K562 (cell line): Measurements from ENCODE around the gene TAAR1. TPM values are rescaled to one million over a fixed set of nuclear protein-coding genes. Genes with fewer than 3 reads are reported as not detected.

Experiments used
- ATAC-seq: fragments of 200-7000 bp; cut with Tn5 transposase; 3 replicates; pipeline ENCODE4 v1.9.1; 2020; ENCODE audit warnings: moderate library complexity
- BruUV-seq: library from RNA; stranded (reverse); fragments of 400-500 nt; replicated peaks from 2 replicates; lab custom pipeline; 2021; lab: Mats Ljungman, UMichigan
- CTCF ChIA-PET: fragments of 300-600 bp; formaldehyde crosslinking; extraction: SDS; loops from one replicate; lab custom pipeline; 2021; ENCODE audit warnings: low intra/inter-chr PET ratio; lab: Yijun Ruan, JAX
- POLR2A ChIA-PET: fragments of 300-600, 350-650 bp; sonication (Branson Sonifier 250); formaldehyde crosslinking; extraction: SDS; loops from one replicate; lab custom pipeline; 2021; ENCODE audit warnings: antibody characterized with exemption, inconsistent platforms; lab: Yijun Ruan, JAX
- DNase-seq, 4 experiments: peaks; one replicate each; pipeline versions ENCODE4 v3.0.0 to v3.0.0-alpha.2; 2011 to 2018; ENCODE audit warnings: low spot score in 3 of 4, mixed read lengths in 3 of 4; ENCODE audit errors: extremely low read depth in 1 of 4
- FAIRE-seq: peaks from 2 replicates; lab custom pipeline; 2011; peaks lifted over from hg19 to GRCh38; lab: Jason Lieb, UNC
- H2AFZ ChIP-seq: 2 replicates; pipeline ENCODE4 v1.6.0; 2011; ENCODE audit warnings: low read depth, low read length, control low read depth, inconsistent platforms
- H3K27ac ChIP-seq: fragments of 200-600 bp; 3 replicates; pipeline ENCODE4 v1.8.0; 2011; ENCODE audit warnings: low read depth, mild to moderate bottlenecking, control low read depth, inconsistent platforms, low read length, moderate library complexity, mixed read lengths; ENCODE audit errors: extremely low read depth
- H3K27me3 ChIP-seq, 2 experiments: fragments of 300-600 bp in 1 of 2; 2 replicates in 1 of 2; 3 replicates in 1 of 2; pipeline versions ENCODE4 v1.6.0 to v1.8.0; 2011; ENCODE audit warnings: inconsistent platforms in 2 of 2, low read length in 2 of 2, mild to moderate bottlenecking in 1 of 2, mixed read lengths in 1 of 2, moderate library complexity in 1 of 2; ENCODE audit not compliant: control insufficient read depth in 2 of 2, insufficient read depth in 2 of 2
- H3K36me3 ChIP-seq: fragments of 300-600 bp; 3 replicates; pipeline ENCODE4 v1.8.0; 2011; ENCODE audit warnings: mild to moderate bottlenecking, low read length, inconsistent platforms; ENCODE audit not compliant: control insufficient read depth, insufficient read depth
- H3K4me1 ChIP-seq, 2 experiments: fragments of 200-600 bp in 1 of 2; replicated peaks in 1 of 2; 2 replicates in 1 of 2; 3 replicates in 1 of 2; pipeline versions ENCODE4 v1.5.1 to v1.8.0; 2011; ENCODE audit warnings: inconsistent platforms in 2 of 2, low read length in 2 of 2, mild to moderate bottlenecking in 1 of 2, mixed read lengths in 1 of 2, moderate library complexity in 1 of 2; ENCODE audit not compliant: control insufficient read depth in 2 of 2, insufficient read depth in 2 of 2
- H3K4me2 ChIP-seq: 2 replicates; pipeline ENCODE4 v1.6.1; 2011; ENCODE audit warnings: low read length, control low read depth, inconsistent platforms, mixed read lengths; ENCODE audit not compliant: insufficient read depth
- H3K4me3 ChIP-seq: fragments of 200-600 bp; sonication (generic), shearing (Covaris generic); 2 replicates; pipeline ENCODE4 v1.5.1; 2016; ENCODE audit warnings: control low read depth, inconsistent platforms
- H3K79me2 ChIP-seq: fragments of 200-600 bp; 3 replicates; pipeline ENCODE4 v1.8.0; 2011; ENCODE audit warnings: low read length, inconsistent platforms; ENCODE audit not compliant: control insufficient read depth, insufficient read depth
- H3K9ac ChIP-seq, 2 experiments: 2 replicates each; pipeline versions ENCODE4 v1.6.0 to v1.6.1; 2011; ENCODE audit warnings: low read depth in 2 of 2, low read length in 2 of 2, control low read depth in 1 of 2, inconsistent platforms in 1 of 2, mild to moderate bottlenecking in 1 of 2, mixed read lengths in 1 of 2; ENCODE audit not compliant: insufficient read depth in 1 of 2
- H3K9me1 ChIP-seq: one replicate; pipeline ENCODE4 v1.6.0; 2011; ENCODE audit warnings: inconsistent platforms, mild to moderate bottlenecking, low read length, moderate library complexity; ENCODE audit not compliant: control insufficient read depth, insufficient read depth
- H3K9me3 ChIP-seq: replicated peaks from 2 replicates; pipeline ENCODE4 v1.5.1; 2011; ENCODE audit warnings: low read depth, low read length, inconsistent platforms; ENCODE audit not compliant: control insufficient read depth, insufficient read depth
- H4K20me1 ChIP-seq: replicated peaks from 2 replicates; pipeline ENCODE4 v1.6.1; 2011; ENCODE audit warnings: low read length, inconsistent platforms, mixed read lengths; ENCODE audit not compliant: control insufficient read depth, insufficient read depth
- CGGBP1 ChIP-seq: fragments of 250-450 bp; sonication (Bioruptor Pico); IDR thresholded peaks from 2 replicates; pipeline ENCODE4 v1.9.0; 2021; ENCODE audit warnings: mild to moderate bottlenecking
- CREM ChIP-seq: IDR thresholded peaks from 2 replicates; pipeline ENCODE4 v1.6.1; 2014; ENCODE audit warnings: antibody characterized with exemption, low read depth
- FOXA1 ChIP-seq: fragments of 450-650 bp; IDR thresholded peaks from 2 replicates; pipeline ENCODE4 v1.6.1; 2016; ENCODE audit warnings: mild to moderate bottlenecking, borderline replicate concordance
- KDM2B ChIP-seq: fragments of 250-450 bp; sonication (Bioruptor Pico); IDR thresholded peaks from 2 replicates; pipeline ENCODE4 v1.8.0; 2021; ENCODE audit warnings: mild to moderate bottlenecking, moderate library complexity
- LEF1 ChIP-seq: fragments of 450-650 bp; IDR thresholded peaks from 2 replicates; pipeline ENCODE4 v1.6.1; 2016; ENCODE audit warnings: mild to moderate bottlenecking
- MAX ChIP-seq: sonication (generic); formaldehyde crosslinking; IDR thresholded peaks from 2 replicates; pipeline ENCODE4 v1.9.0; 2022; ENCODE audit warnings: mild to moderate bottlenecking, missing genetic modification reagents
- MCM5 ChIP-seq: fragments of 450-650 bp; IDR thresholded peaks from 2 replicates; pipeline ENCODE4 v1.6.1; 2016; ENCODE audit warnings: low read depth
- SRSF9 ChIP-seq: fragments of 200-400 bp; formaldehyde crosslinking; IDR thresholded peaks from 2 replicates; pipeline ENCODE4 v1.6.1; 2017; ENCODE audit warnings: low read depth, low read length, borderline replicate concordance
- YBX1 ChIP-seq: fragments of 450-650 bp; IDR thresholded peaks from 2 replicates; pipeline ENCODE4 v1.7.1; 2016; ENCODE audit warnings: mild to moderate bottlenecking
- ZFP30 ChIP-seq: fragments of 250-450 bp; sonication (Bioruptor Pico); IDR thresholded peaks from 2 replicates; pipeline ENCODE4 v1.8.0; 2022; ENCODE audit warnings: moderate library complexity, mild to moderate bottlenecking, inconsistent platforms, borderline replicate concordance
- ZHX1 ChIP-seq: fragments of 150-350 bp; conservative IDR thresholded peaks from 2 replicates; pipeline ENCODE4 v1.6.1; 2014; ENCODE audit warnings: low read length
- ZNF165 ChIP-seq: fragments of 250-450 bp; sonication (Bioruptor Pico); IDR thresholded peaks from 2 replicates; pipeline ENCODE4 v1.4.0; 2020; ENCODE audit warnings: borderline replicate concordance
- ZNF436 ChIP-seq: fragments of 250-450, 450-650 bp; sonication (Bioruptor Pico); formaldehyde crosslinking; IDR thresholded peaks from 2 replicates; pipeline ENCODE4 v1.7.0; 2020; ENCODE audit warnings: mild to moderate bottlenecking
- ZNF668 ChIP-seq: fragments of 250-450 bp; sonication (Bioruptor Pico); IDR thresholded peaks from 2 replicates; pipeline ENCODE4 v1.8.0; 2022; ENCODE audit warnings: mild to moderate bottlenecking, inconsistent platforms
- WGBS: fragments of 100-300 bp; shearing (Covaris generic); methylation state at CpG from one replicate; pipeline ENCODE4 v1.1.6; 2016; ENCODE audit warnings: low coverage, mixed read lengths; ENCODE audit not compliant: insufficient coverage; ENCODE audit errors: missing lambda C conversion rate; 5-methylcytosine and 5-hydroxymethylcytosine counted together
- in situ Hi-C: fragments of 300-500 bp; cut with MboI; formaldehyde crosslinking; loops from 4 replicates; pipeline ENCODE4 v1.15.0; 2018; ENCODE audit warnings: inconsistent platforms, mixed read lengths
- intact Hi-C: fragments of 100-400 bp; cut with micrococcal nuclease; formaldehyde crosslinking; loops from 2 replicates; pipeline ENCODE4 v1.14.2; 2022
- polyA plus RNA-seq, 8 experiments: library from polyadenylated mRNA; depleted of rRNA in 4 of 8; stranded (reverse) in 5 of 8; unstranded in 3 of 8; fragments of >200 nt; fragmentation: Nextera tagmentation in 2 of 8; fragmentation: Illumina TruSeq in 1 of 8; extraction: Ambion mirVana in 2 of 8; extraction: Trizol in 1 of 8; gene quantifications; 2 replicates each; pipeline versions ENCODE4 v1.2.1 to v1.2.3, GENCODE V29; 2011 to 2014; ENCODE audit warnings: inconsistent platforms in 1 of 8, missing spikeins in 1 of 8
- total RNA-seq, 7 experiments: library from RNA; depleted of rRNA in 6 of 7; stranded (reverse); fragments of >200 nt in 6 of 7; fragmentation: Illumina TruSeq in 2 of 7; extraction: Trizol in 2 of 7; gene quantifications; 2 replicates each; pipeline versions ENCODE4 v1.2.1 to v1.2.3, GENCODE V29; 2011 to 2021; ENCODE audit warnings: low replicate concordance in 1 of 7

TAAR1 gene
- total and polyA plus RNA-seq, 9 of the 15 experiments (the other 6 are each of a cell fraction or from before 2014, with no cell fraction given), result not detected

- H2AFZ ChIP-seq, result no peak overlapping the region
- POLR2A ChIA-PET, result no interaction called here
- no peak overlapping the region for H3K4me2 ChIP-seq
- WGBS, result 0% methylated on average over 1 of the region's 1 CpG
- no peak overlapping the region for H3K4me3 ChIP-seq
- CTCF ChIA-PET, result no interaction called here
- no peak overlapping the region for H3K27ac ChIP-seq
- TF ChIP-seq ZFP30 (CRISPR knock-in tag), result no peak
- no peak for TF ChIP-seq LEF1
- no peak for TF ChIP-seq YBX1
- no peak for TF ChIP-seq CGGBP1
- TF ChIP-seq MAX (CRISPR knock-in tag), result no peak
- no peak for TF ChIP-seq ZHX1
- no peak for TF ChIP-seq FOXA1
- no peak for TF ChIP-seq ZNF668 (CRISPR knock-in tag)
- TF ChIP-seq CREM, result no peak
- no peak for TF ChIP-seq KDM2B (CRISPR knock-in tag)
- no peak for TF ChIP-seq ZNF165 (CRISPR knock-in tag)
- no peak for TF ChIP-seq ZNF436
- no peak for TF ChIP-seq SRSF9
- TF ChIP-seq MCM5, result no peak
- TF ChIP-seq, all 486 proteins: peak for 0
- peaks cover 0 to 5% of the 10 kb centered on the region in 2 experiments; a peak in 1 of 5 replicates for H3K27me3 ChIP-seq
- ATAC-seq, result no peak
- H3K9ac ChIP-seq, result no peak overlapping the region
- intact Hi-C loops, result loop anchor here (5.0 to 10.0 kb wide), 5 partner anchors 132 to 880 kb away; no protein-coding TSS in a partner anchor
- FAIRE-seq, result no peak
- H3K79me2 ChIP-seq, result no peaks in the 10 kb centered on the region
- in situ Hi-C loops, result no loop called here
- no peak for DNase-seq
- H3K9me1 ChIP-seq, result no peaks in the 10 kb centered on the region
- H3K4me1 ChIP-seq, result no peaks in the 10 kb centered on the region
- no peaks in the 10 kb centered on the region for H4K20me1 ChIP-seq
- no peaks in the 10 kb centered on the region for H3K36me3 ChIP-seq
- H3K9me3 ChIP-seq, result no peaks in the 10 kb centered on the region
- BruUV-seq, result no TSS peak
Measured at GRCh38 chr6:132664309-132665034, 5.5 kb upstream of the TAAR1 start.
